Heart left ventricle (tissue), 16 donors: ENCODE results near the gene TCEANC. TPM values are rescaled to one million over a fixed set of nuclear protein-coding genes. Genes with fewer than 3 reads are reported as not detected.
A peak's percentile ranks its signal among the peaks of the same experiment; 100 is the strongest.

ENCODE experiments used
- ATAC-seq, 4 donors: fragments of 200-7000 bp; cut with Tn5 transposase; one replicate each; pipeline ENCODE4 v1.9.1; 2020 to 2022; ENCODE audit warnings: moderate library complexity in 4 of 4, mild to moderate bottlenecking in 3 of 4, moderate number of reproducible peaks in 1 of 4
- DNase-seq, 5 donors: peaks; one replicate each; pipeline ENCODE4 v3.0.0-alpha.2; 2020
- H3K27ac ChIP-seq, 12 donors: fragments of 200-600 bp; sonication (generic) in 4 of 12; one replicate each; pipeline versions ENCODE4 v1.5.0 to v1.8.0; 2016 to 2022; ENCODE audit warnings: mild to moderate bottlenecking in 2 of 12
- H3K27me3 ChIP-seq, 9 donors: fragments of 200-600 bp; sonication (generic) in 2 of 9; one replicate each; pipeline versions ENCODE4 v1.5.1 to v1.8.0; 2016 to 2022; ENCODE audit warnings: mild to moderate bottlenecking in 3 of 9
- H3K36me3 ChIP-seq, 9 donors: fragments of 200-600 bp; sonication (generic) in 2 of 9; one replicate each; pipeline versions ENCODE4 v1.5.0 to v1.8.0; 2018 to 2022; ENCODE audit warnings: mild to moderate bottlenecking in 2 of 9
- H3K4me1 ChIP-seq, 12 donors: fragments of 200-600 bp; sonication (generic) in 4 of 12; one replicate each; pipeline versions ENCODE4 v1.5.0 to v1.8.0; 2016 to 2022; ENCODE audit warnings: mild to moderate bottlenecking in 3 of 12
- H3K4me3 ChIP-seq, 12 donors: fragments of 200-600 bp; sonication (generic) in 4 of 12; one replicate each; pipeline versions ENCODE4 v1.5.0 to v1.8.0; 2017 to 2022; ENCODE audit warnings: mild to moderate bottlenecking in 9 of 12, moderate library complexity in 4 of 12
- H3K9me3 ChIP-seq, 12 donors: fragments of 200-600 bp; sonication (generic) in 4 of 12; one replicate each; pipeline versions ENCODE4 v1.5.0 to v1.8.0; 2016 to 2022; ENCODE audit warnings: mild to moderate bottlenecking in 1 of 12
- POLR2A ChIP-seq, 2 donors: fragments of 450-650 bp; IDR thresholded peaks; one replicate each; pipeline ENCODE4 v1.6.1; 2017; ENCODE audit warnings: antibody characterized with exemption in 2 of 2, mild to moderate bottlenecking in 2 of 2, moderate library complexity in 2 of 2
- WGBS, 4 donors: extraction: QIAGEN DNeasy Blood & Tissue Kit in 2 of 4; methylation state at CpG; one replicate each; pipeline versions ENCODE4 v1.1.5 to v1.1.7; 2013 to 2018; 5-methylcytosine and 5-hydroxymethylcytosine counted together
- intact Hi-C, 10 donors: fragments of 100-400 bp; cut with DNase I; formaldehyde crosslinking; loops; one replicate each; pipeline versions ENCODE4 v1.11.1 to v1.14.2; 2022
- long read RNA-seq, 3 donors: library from polyadenylated mRNA; unstranded; transcript quantifications; one replicate each; pipeline ENCODE4 v2.0.0, GENCODE V29; 2020 to 2021
- polyA plus RNA-seq, 2 donors: library from polyadenylated mRNA; stranded (reverse); fragments of 200-250 nt; gene quantifications; one replicate each; pipeline ENCODE4 v1.2.3, GENCODE V29; 2013
- total RNA-seq, 9 donors: library from RNA; depleted of rRNA in 2 of 9; stranded (reverse); fragments of >200 nt in 2 of 9; fragmentation: NEBNext Ultra II Directional in 3 of 9; extraction: Animal tissue kit (Norgen Biotek cat#: 25700) in 3 of 9; gene quantifications; one replicate each; pipeline versions ENCODE4 v1.1.0 to v1.2.4, GENCODE V29; 2016 to 2023
- TF ChIP-seq, protein P1 (sequence below), 12 donors: fragments of 200-600 bp; sonication (generic) in 4 of 12; IDR thresholded peaks; one replicate each; pipeline versions ENCODE4 v1.5.0 to v1.8.0; 2018 to 2022; ENCODE audit warnings: antibody characterized with exemption in 12 of 12, mild to moderate bottlenecking in 5 of 12
- donor health status: ischemic (EF 13 %, LVEDD 7.1; RV severe dilation, severe dysfunction).
- donor health status: healthy with polysubstance abuse.
- donor health status: DM: no; HTN: yes; CAD: no.
- donor health status: DM: no; HTN: no; CAD: no.
- donor health status: ischemic (EF 25% LVEDD 6.9; RV normal size, moderate dysfunction).
- donor health status: ischemic (EF 25% LVEDD 5.7; RV mildly dilated, moderate dysfunction).
- donor health status: healthy.
- donor health status: DM: yes; HTN: yes; CAD: no.
- donor health status: ischemic (EF 35%, LVEDD 5.7; RV mildly dilated, moderate dysfunction).
- donor health status: nonischemic (EF 11% LVEDD 7.7; RV severe dilation, severe dysfunction).
- donor health status: DM: yes; HTN: yes; CAD: no.
- donor health status: PGD.
- donor health status: ischemic (EF 29% LVEDD 5.4; RV normal size, mild dysfunction).
- donor health status: nonischemic (EF 23%, LVEDD 6.1; RV moderate dilation, normal function).

Gene TCEANC
- total RNA-seq (1 to 10 TPM; 1.9 to 6.8 (median 4.2) TPM), polyA plus RNA-seq (1 to 10 TPM; 1.0 to 2.1 TPM)
- long read RNA-seq, donor 1, partial matches to known transcripts = 1 of 2 reads
- long read RNA-seq, donor 1, other reads (novel, unspliced or antisense) = 1 of 2 reads
- long read RNA-seq, donor 2, partial matches to known transcripts = 2 of 11 reads
- long read RNA-seq, donor 2, other reads (novel, unspliced or antisense) = 9 of 11 reads
- long read RNA-seq, donor 3, partial matches to known transcripts = 0 of 2 reads
- long read RNA-seq, donor 3, other reads (novel, unspliced or antisense) = 2 of 2 reads

DNA sequence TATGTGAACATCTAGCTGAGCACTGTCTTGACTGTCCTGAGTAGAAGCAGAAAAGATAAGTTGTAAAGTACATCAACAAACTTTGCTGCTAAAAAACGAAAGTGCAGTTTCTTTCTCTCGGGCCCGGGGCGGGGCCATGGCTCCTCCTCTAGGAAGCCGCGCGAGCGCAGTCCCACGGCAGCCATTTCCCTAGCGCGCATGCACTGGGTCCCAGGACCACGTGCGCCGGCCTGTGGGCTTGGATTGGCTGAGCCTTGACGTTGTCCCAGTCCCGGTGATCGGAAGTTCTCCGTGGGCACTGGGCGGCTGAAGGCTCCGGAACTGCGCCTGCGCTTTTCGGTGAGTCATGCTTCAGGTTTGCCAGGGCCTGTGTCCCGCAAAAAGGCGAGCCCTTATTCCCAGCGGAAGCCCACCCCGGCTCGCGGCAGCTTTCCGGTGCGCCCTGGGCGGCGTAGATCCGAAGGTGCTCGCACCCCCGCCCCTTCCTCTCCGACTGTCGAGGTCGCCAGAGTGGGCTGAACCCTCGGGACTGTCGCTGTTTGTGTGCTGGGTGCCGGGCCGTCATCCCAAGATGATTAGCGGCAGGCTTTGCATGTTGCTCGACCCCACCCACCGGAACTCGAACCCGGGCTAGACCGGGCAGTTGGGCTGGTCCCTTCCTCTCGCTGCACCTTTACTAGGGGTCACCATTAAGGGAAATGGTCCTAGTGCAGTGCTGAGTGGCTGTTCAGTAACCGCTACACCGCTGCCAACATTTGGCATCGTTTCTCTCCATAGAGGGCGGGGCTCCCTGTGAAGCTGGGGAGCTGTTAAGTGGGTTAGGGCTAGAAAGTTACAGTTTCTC, at the start of gene TCEANC:
Gene TCEANC, plus strand, starts transcription at position 292 of the 844 bp plus-strand sequence. CDS start 9,368 bp downstream, outside the sequence.
- Histone ChIP-seq H3K4me1 (peaks cover 0 to 18% (median 7%) of the 10 kb centered on the region in 12 donors), H3K36me3 (peaks cover 0 to 11% (median 0%) of the 10 kb centered on the region in 9 donors), H3K9me3 (peaks cover 0 to 5% (median 0%) of the 10 kb centered on the region in 12 donors), H3K27me3 (peaks cover 0 to 24% (median 0%) of the 10 kb centered on the region in 9 donors), H3K27ac (peak within 1 kb of the TSS; percentile 73 to 98 (median 94)), H3K4me3 (peak within 1 kb of the TSS; percentile 29 to 81 (median 64))
- intact Hi-C loops = loop anchor here in 4 of 10 donors (1.0 to 10.0 kb wide), 5 partner anchors 81 to 706 kb away; partner anchors contain the start of genes OFD1 (in 2 of the 4), TRAPPC2 (in 2 of the 4) and GEMIN8 (in 1 of the 4)
- peak; percentile 99 to 100 (median 100) for ATAC-seq
- 0 to 8% (median 3%) methylated on average over 21 to 54 of the region's 54 CpGs for WGBS, 4 donors
- DNase-seq = peak; percentile 94 to 98 (median 97)
- TF ChIP-seq, protein P1, sequence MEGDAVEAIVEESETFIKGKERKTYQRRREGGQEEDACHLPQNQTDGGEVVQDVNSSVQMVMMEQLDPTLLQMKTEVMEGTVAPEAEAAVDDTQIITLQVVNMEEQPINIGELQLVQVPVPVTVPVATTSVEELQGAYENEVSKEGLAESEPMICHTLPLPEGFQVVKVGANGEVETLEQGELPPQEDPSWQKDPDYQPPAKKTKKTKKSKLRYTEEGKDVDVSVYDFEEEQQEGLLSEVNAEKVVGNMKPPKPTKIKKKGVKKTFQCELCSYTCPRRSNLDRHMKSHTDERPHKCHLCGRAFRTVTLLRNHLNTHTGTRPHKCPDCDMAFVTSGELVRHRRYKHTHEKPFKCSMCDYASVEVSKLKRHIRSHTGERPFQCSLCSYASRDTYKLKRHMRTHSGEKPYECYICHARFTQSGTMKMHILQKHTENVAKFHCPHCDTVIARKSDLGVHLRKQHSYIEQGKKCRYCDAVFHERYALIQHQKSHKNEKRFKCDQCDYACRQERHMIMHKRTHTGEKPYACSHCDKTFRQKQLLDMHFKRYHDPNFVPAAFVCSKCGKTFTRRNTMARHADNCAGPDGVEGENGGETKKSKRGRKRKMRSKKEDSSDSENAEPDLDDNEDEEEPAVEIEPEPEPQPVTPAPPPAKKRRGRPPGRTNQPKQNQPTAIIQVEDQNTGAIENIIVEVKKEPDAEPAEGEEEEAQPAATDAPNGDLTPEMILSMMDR (IDR thresholded peaks at IDR 0.05) = no peak
- peak in 1 of 2 donors; percentile 67 for TF ChIP-seq POLR2A (IDR thresholded peaks at IDR 0.05)

DNA sequence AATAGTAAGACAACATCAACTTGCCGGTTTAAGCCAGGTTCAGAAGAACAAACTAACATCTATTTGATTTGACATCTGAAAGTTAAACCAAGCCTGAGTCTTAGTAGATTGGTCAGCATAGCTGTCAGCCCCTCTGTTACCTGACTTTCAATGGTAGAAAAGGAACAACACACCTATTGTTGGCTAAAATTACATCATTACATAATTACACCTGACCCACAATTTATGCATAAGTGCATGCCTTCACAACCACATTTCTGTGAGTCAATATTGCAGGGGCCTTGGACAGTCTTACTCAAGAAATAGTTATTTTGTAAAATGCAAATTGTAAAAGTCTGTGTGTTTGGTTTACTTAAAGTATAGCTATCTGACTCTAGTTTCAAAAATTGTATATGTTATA, 47.3 kb upstream of the TCEANC start:
- ATAC-seq (no peak), DNase-seq (no peak)
- 76 to 93% (median 89%) methylated on average over 1 of the region's 1 CpG for WGBS, 4 donors
- no peak overlapping the region for H3K27ac ChIP-seq
- peaks cover 0 to 30% (median 0%) of the 10 kb centered on the region in 9 donors for H3K27me3 ChIP-seq
- no peaks in the 10 kb centered on the region for H3K4me1 ChIP-seq
- TF ChIP-seq POLR2A (IDR thresholded peaks at IDR 0.05) = no peak
- TF ChIP-seq, protein P1 (IDR thresholded peaks at IDR 0.05) = no peak
- H3K9me3 ChIP-seq = no peaks in the 10 kb centered on the region
- H3K36me3 ChIP-seq = no peaks in the 10 kb centered on the region
- intact Hi-C loops = no loop called here
- no peak overlapping the region for H3K4me3 ChIP-seq

DNA sequence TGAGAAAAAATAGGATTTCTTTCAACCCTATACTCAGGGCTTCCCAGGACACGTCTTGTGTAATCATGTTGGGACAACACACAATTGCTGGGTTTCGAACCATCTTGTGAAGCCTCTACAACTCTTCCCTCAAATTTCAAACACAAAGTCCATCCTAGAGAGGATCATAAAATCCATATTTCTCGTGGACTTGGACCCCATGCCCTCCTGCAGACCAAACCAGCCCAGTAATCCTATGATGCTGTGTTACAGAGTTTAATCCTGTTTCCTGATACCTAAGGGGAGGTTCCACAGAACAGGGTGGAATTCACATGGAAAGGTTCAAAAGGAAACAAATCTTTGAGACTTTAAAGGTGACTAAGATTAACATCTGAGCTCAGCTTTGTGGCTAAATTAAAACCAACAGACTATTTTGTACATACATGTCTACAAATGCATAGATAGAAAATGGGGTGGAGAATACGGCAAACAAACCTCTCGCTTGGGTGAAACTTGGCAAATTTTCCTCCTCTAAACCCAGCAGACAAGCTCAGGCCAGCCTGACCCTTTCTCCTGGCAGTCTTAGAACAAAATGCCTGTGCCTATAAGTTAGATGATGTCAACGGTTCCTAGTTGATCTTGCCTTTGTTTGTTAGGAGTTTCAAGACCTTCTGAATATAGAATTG, 45.5 kb upstream of the TCEANC start:
- Histone ChIP-seq H3K4me3 (no peak overlapping the region), H3K4me1 (no peaks in the 10 kb centered on the region), H3K36me3 (no peaks in the 10 kb centered on the region), H3K27ac (no peak overlapping the region), H3K27me3 (peaks cover 0 to 15% (median 0%) of the 10 kb centered on the region in 9 donors), H3K9me3 (no peaks in the 10 kb centered on the region)
- no peak for TF ChIP-seq POLR2A (IDR thresholded peaks at IDR 0.05)
- TF ChIP-seq, protein P1 (IDR thresholded peaks at IDR 0.05) = no peak
- 56 to 86% (median 77%) methylated on average over 6 of the region's 6 CpGs for WGBS, 4 donors
- DNase-seq = no peak
- intact Hi-C loops = no loop called here
- ATAC-seq = no peak
